Progenitor cell of endocrine pancreas (in vitro differentiated cells): Measurements from ENCODE around the gene PATL2. TPM values are rescaled to one million over a fixed set of nuclear protein-coding genes. Genes with fewer than 3 reads are reported as not detected.

Experiments
- DNase-seq: peaks from one replicate; pipeline ENCODE4 v3.0.0; 2021; ENCODE audit warnings: low spot score; ENCODE audit not compliant: unreplicated experiment
- H3K27ac Mint-ChIP-seq: 2 replicates; pipeline ENCODE4 v1.8.0; 2021; ENCODE audit warnings: mild to moderate bottlenecking, moderate library complexity, mixed read lengths
- H3K27me3 Mint-ChIP-seq: 2 replicates; pipeline ENCODE4 v1.8.0; 2021; ENCODE audit warnings: mixed read lengths
- H3K36me3 Mint-ChIP-seq: 2 replicates; pipeline ENCODE4 v1.8.0; 2022; ENCODE audit warnings: mixed read lengths; ENCODE audit not compliant: insufficient read depth
- H3K4me1 Mint-ChIP-seq: 2 replicates; pipeline ENCODE4 v1.8.0; 2021; ENCODE audit warnings: low read depth, mixed read lengths
- H3K4me3 Mint-ChIP-seq: 2 replicates; pipeline ENCODE4 v1.8.0; 2021; ENCODE audit warnings: low read depth, mild to moderate bottlenecking, moderate library complexity, mixed read lengths
- H3K9me3 Mint-ChIP-seq: 2 replicates; pipeline ENCODE4 v1.8.0; 2021; ENCODE audit warnings: low read depth, mixed read lengths
- total RNA-seq: library from RNA; stranded (reverse); gene quantifications from 2 replicates; pipeline ENCODE4 v1.2.1, GENCODE V29; 2021
- TF ChIP-seq, protein P1 (sequence below): fragments of 200-600 bp; sonication (generic); IDR thresholded peaks from one replicate; pipeline ENCODE4 v1.5.0; 2021; ENCODE audit warnings: antibody characterized with exemption, mild to moderate bottlenecking; ENCODE audit not compliant: unreplicated experiment

Gene PATL2
- total RNA-seq, 1 donor from 2014 or later = not detected

DNA sequence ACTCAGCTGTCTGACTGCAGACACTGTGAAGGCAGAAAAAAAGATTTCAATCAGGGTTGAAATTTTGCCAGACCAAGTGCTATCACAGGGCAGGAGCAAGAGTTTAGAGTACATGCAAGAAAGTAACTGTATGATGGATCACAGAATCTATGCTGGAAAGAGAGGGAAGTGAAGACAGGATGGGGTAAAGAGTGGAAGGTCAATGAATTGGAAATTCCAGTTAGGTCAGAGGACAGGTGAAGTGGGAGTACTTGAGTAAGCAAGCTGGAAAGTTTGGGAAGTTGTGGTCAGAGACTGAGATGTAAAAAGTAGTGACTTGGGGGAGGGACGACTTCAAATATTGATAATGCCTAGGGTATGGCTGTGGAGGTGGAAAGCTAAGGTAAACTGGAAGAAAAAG is 54.8 kb downstream of the PATL2 start:
- Mint-ChIP-seq H3K36me3 (peaks cover 16% of the 10 kb centered on the region), H3K4me1 (peaks cover 2% of the 10 kb centered on the region)

DNA sequence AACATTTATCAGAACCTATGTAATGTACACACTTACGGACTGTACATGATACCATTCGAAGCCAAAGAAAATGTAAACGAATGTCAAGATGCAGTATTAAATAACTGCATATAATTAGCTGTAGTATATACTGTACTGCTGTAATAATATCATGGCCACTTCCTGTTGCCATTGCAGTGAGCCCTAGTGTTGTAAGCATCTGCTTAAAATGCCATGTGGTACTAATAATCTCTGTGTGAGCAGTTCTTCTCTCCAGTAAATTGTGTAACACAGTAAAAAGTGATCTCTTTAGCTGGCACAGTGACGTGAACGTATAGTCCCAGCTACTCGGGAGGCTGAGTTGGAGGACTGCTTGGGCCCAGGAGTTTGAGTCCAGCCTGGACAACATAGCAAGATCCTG is 56.3 kb downstream of the PATL2 start:
- H3K27ac Mint-ChIP-seq = no peak overlapping the region
- TF ChIP-seq, protein P1, sequence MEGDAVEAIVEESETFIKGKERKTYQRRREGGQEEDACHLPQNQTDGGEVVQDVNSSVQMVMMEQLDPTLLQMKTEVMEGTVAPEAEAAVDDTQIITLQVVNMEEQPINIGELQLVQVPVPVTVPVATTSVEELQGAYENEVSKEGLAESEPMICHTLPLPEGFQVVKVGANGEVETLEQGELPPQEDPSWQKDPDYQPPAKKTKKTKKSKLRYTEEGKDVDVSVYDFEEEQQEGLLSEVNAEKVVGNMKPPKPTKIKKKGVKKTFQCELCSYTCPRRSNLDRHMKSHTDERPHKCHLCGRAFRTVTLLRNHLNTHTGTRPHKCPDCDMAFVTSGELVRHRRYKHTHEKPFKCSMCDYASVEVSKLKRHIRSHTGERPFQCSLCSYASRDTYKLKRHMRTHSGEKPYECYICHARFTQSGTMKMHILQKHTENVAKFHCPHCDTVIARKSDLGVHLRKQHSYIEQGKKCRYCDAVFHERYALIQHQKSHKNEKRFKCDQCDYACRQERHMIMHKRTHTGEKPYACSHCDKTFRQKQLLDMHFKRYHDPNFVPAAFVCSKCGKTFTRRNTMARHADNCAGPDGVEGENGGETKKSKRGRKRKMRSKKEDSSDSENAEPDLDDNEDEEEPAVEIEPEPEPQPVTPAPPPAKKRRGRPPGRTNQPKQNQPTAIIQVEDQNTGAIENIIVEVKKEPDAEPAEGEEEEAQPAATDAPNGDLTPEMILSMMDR = no peak
- no peaks in the 10 kb centered on the region for H3K9me3 Mint-ChIP-seq
- H3K27me3 Mint-ChIP-seq = no peaks in the 10 kb centered on the region
- H3K4me3 Mint-ChIP-seq = no peak overlapping the region
- no peaks in the 10 kb centered on the region for H3K4me1 Mint-ChIP-seq
- H3K36me3 Mint-ChIP-seq = peaks cover 18% of the 10 kb centered on the region
- DNase-seq = no peak

More for the DNA sequence above, 54.8 kb downstream of the PATL2 start:
- no peaks in the 10 kb centered on the region for H3K9me3 Mint-ChIP-seq
- no peak for DNase-seq
- no peaks in the 10 kb centered on the region for H3K27me3 Mint-ChIP-seq
- H3K4me3 Mint-ChIP-seq = no peak overlapping the region
- TF ChIP-seq, protein P1 = no peak
- H3K27ac Mint-ChIP-seq = peak overlapping the region; percentile 46

DNA sequence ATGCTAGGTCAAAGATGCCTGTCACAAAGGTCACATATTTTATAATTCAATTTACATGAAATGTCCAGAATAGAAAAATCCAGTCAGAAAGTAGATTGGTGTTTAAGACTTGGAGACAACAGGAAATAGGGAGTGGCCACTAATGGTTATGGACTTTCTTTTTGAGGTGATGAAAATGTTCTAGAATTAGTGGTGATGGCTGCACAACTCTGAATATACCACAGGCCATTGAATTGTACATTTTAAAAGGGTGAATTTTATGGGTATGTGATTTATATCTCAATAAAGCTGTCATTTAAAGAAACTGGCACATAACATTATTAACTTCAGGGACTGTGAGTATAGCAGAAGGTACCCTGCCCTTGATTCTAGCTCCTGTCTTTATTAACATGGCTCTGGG is 63.5 kb downstream of the PATL2 start:
- peaks cover 22% of the 10 kb centered on the region for H3K9me3 Mint-ChIP-seq
- TF ChIP-seq, protein P1 = no peak
- H3K4me1 Mint-ChIP-seq = no peaks in the 10 kb centered on the region
- no peak overlapping the region for H3K4me3 Mint-ChIP-seq
- H3K27me3 Mint-ChIP-seq = no peaks in the 10 kb centered on the region
- no peak for DNase-seq
- peaks cover 40% of the 10 kb centered on the region for H3K36me3 Mint-ChIP-seq
- no peak overlapping the region for H3K27ac Mint-ChIP-seq

DNA sequence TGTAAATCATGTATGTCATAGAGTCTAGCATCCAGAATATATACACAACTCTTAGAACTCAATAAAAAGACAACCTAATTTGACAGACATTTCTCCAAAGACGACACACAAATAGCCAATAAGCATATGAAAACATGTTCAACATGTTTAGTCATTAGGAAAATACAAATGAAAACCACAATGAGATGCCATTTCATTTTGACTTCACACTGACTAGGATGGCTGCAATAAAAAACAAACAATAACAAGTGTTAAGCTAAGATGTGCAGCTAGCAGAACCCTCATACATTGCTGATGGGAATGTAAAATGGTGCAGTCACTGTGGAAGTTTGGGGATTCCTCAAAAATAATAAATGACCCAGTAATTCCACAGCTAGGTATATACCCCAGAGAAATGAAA is 64.1 kb downstream of the PATL2 start:
- Mint-ChIP-seq H3K4me1 (no peaks in the 10 kb centered on the region), H3K9me3 (peaks cover 22% of the 10 kb centered on the region), H3K27ac (no peak overlapping the region), H3K27me3 (no peaks in the 10 kb centered on the region), H3K36me3 (peaks cover 40% of the 10 kb centered on the region), H3K4me3 (no peak overlapping the region)
- TF ChIP-seq, protein P1 = no peak
- no peak for DNase-seq

DNA sequence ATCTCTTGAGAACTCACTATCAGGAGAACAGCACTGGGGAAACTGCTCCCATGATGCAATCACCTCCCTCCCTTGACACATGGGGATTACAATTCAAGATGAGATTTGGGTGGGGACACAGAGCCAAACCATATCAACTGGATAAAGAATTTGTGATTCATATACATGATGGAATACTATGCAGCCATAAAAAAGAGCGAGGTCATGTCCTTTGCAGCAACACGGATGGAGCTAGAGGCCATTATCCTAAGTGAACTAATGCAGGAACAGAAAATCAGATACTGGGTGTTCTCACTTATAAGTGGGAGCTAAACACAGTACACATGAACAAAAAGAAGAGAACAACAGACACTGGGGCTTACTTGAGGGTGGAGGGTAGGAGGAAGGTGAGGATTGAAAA is 64.7 kb downstream of the PATL2 start:
- no peak for DNase-seq
- Mint-ChIP-seq H3K4me1 (no peaks in the 10 kb centered on the region), H3K4me3 (no peak overlapping the region), H3K27me3 (no peaks in the 10 kb centered on the region), H3K9me3 (peaks cover 22% of the 10 kb centered on the region), H3K27ac (no peak overlapping the region), H3K36me3 (peaks cover 44% of the 10 kb centered on the region)
- TF ChIP-seq, protein P1 = no peak
